Measurements from ENCODE around the gene RILPL1. TPM values are rescaled to one million over a fixed set of nuclear protein-coding genes. Genes with fewer than 3 reads are reported as not detected.

Gene RILPL1
- total and polyA plus RNA-seq, 10 of the 15 experiments (the other 5 are each of a cell fraction or from before 2014, with no cell fraction given), result 0.05 to 0.61 (median 0.25) TPM

DNA sequence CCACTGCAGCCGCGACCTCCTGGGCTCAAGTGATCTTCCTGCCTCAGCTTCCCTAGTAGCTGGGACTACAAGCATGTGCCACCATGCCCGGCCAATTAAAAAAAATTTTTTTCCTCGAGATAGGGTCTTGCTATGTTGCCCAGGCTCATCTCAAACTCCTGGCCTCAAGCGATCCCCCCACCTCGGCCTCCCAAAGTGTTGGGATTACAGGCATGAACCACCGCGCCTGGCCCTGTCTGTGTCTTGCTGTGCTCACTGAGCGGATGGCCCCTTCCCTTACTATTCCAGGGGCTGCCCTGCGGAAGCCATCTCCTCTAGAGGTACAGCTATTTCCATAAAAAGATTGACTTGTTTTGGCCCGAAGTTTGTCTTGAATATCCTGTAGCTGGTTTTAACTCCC, 55.5 kb downstream of the RILPL1 start:
- ATAC-seq (no peak), FAIRE-seq (no peak), DNase-seq (ENCODE audit: low read depth, low spot score) (no peak)
- TF ChIP-seq MEF2B (IDR thresholded peaks at IDR 0.05; ENCODE audit: partially characterized antibody, poor library complexity, severe bottlenecking) (no peak), ZBTB33 (IDR thresholded peaks at IDR 0.05) (no peak), RCOR1 (conservative IDR thresholded peaks at IDR 0.05; ENCODE audit: low read depth, low read length) (no peak), POLR2AphosphoS2 (IDR thresholded peaks at IDR 0.05; ENCODE audit: low read depth, low read length) (no peak), NFIC (IDR thresholded peaks at IDR 0.05; ENCODE audit: low read depth, low read length) (no peak), SUPT20H (IDR thresholded peaks at IDR 0.05; ENCODE audit: borderline replicate concordance, control insufficient read depth, low read depth, low read length) (no peak), USF2 (IDR thresholded peaks at IDR 0.05; ENCODE audit: borderline replicate concordance, low read depth, low read length) (no peak), ZNF274 (IDR thresholded peaks at IDR 0.05; ENCODE audit: insufficient read depth, insufficient read length) (no peak), FOXM1 (IDR thresholded peaks at IDR 0.05; ENCODE audit: low read depth, low read length) (no peak), RUNX3 (IDR thresholded peaks at IDR 0.05; ENCODE audit: low read length) (no peak), ETV6 (conservative IDR thresholded peaks at IDR 0.05 in 1 of 2, IDR thresholded peaks at IDR 0.05 in 1 of 2; ENCODE audit: borderline replicate concordance in 1 of 2, low read depth in 1 of 2) (no peak), POU2F2 (IDR thresholded peaks at IDR 0.05; ENCODE audit: borderline replicate concordance, low read depth, low read length) (no peak), RAD21 (IDR thresholded peaks at IDR 0.05; ENCODE audit: insufficient read depth, low read depth, low read length) (no peak), ZSCAN29 (IDR thresholded peaks at IDR 0.05) (no peak), STAT1 (conservative IDR thresholded peaks at IDR 0.05) (no peak), HDAC6 (IDR thresholded peaks at IDR 0.05; ENCODE audit: unreplicated experiment) (no peak)
- in situ Hi-C loops (cut with MboI), result no loop called here
- H3K9ac ChIP-seq (ENCODE audit: control insufficient read depth, insufficient read depth, low read length), result no peak overlapping the region
- H3K4me1 ChIP-seq (ENCODE audit: control insufficient read depth, insufficient read depth, low read length), result no peaks in the 10 kb centered on the region
- no peaks in the 10 kb centered on the region for H4K20me1 ChIP-seq (ENCODE audit: control insufficient read depth, insufficient read depth)
- H3K9me3 ChIP-seq (replicated peaks; ENCODE audit: control insufficient read depth, insufficient read depth, low read length), result no peaks in the 10 kb centered on the region
- CTCF ChIA-PET, result interaction anchor here (1.4 kb wide), 1 partner anchor 18 kb away, joined by 3 read pairs; no protein-coding TSS in a partner anchor
- H2AFZ ChIP-seq (ENCODE audit: control insufficient read depth, low read depth, low read length), result no peak overlapping the region
- H3K27me3 ChIP-seq (replicated peaks in 1 of 2; ENCODE audit: control insufficient read depth in 2 of 2, insufficient read depth in 2 of 2, low read length in 1 of 2), result no peaks in the 10 kb centered on the region
- 96% methylated on average over 11 of the region's 11 CpGs for WGBS (ENCODE audit: insufficient coverage, insufficient replicate concordance, low lambda C conversion rate, missing lambda C conversion rate)
- H3K27ac ChIP-seq (ENCODE audit: control insufficient read depth, insufficient read depth), result no peak overlapping the region
- no TSS peak for BruUV-seq (replicated peaks)
- RAD21 ChIA-PET (ENCODE audit: unreplicated experiment), result no interaction called here
- no peaks in the 10 kb centered on the region for H3K79me2 ChIP-seq (ENCODE audit: control insufficient read depth, insufficient read depth, low read length)
- no peak overlapping the region for H3K4me2 ChIP-seq (ENCODE audit: control insufficient read depth, insufficient read depth)
- H3K4me3 ChIP-seq, result no peak overlapping the region
- POLR2A ChIA-PET, result interaction anchor here (0.6 kb wide), 1 partner anchor 144 kb away, joined by 5 read pairs; no protein-coding TSS in a partner anchor
- H3K36me3 ChIP-seq (ENCODE audit: control insufficient read depth in 2 of 2, insufficient read depth in 2 of 2, low read length in 1 of 2), result no peaks in the 10 kb centered on the region; a peak in 1 of 4 replicates
- SMC1A ChIA-PET (ENCODE audit: uncharacterized antibody, unreplicated experiment), result interaction anchor here (0.6 kb wide), 1 partner anchor 171 kb away, joined by 3 read pairs; no protein-coding TSS in a partner anchor
- intact Hi-C loops (cut with micrococcal nuclease; ENCODE audit: unreplicated experiment), result no loop called here

All from GM12878 (cell line).